ENCODE data around the gene EXOC3. TPM values are rescaled to one million over a fixed set of nuclear protein-coding genes. Genes with fewer than 3 reads are reported as not detected.
"Not testable (repeated sequence)": the region's sequence is repeated elsewhere in the genome, so short reads cannot be mapped to it uniquely, and the experiment has no call there.

EXOC3 gene
- polyA plus RNA-seq, 1 donor from 2014 or later, result 27.7 TPM

DNA sequence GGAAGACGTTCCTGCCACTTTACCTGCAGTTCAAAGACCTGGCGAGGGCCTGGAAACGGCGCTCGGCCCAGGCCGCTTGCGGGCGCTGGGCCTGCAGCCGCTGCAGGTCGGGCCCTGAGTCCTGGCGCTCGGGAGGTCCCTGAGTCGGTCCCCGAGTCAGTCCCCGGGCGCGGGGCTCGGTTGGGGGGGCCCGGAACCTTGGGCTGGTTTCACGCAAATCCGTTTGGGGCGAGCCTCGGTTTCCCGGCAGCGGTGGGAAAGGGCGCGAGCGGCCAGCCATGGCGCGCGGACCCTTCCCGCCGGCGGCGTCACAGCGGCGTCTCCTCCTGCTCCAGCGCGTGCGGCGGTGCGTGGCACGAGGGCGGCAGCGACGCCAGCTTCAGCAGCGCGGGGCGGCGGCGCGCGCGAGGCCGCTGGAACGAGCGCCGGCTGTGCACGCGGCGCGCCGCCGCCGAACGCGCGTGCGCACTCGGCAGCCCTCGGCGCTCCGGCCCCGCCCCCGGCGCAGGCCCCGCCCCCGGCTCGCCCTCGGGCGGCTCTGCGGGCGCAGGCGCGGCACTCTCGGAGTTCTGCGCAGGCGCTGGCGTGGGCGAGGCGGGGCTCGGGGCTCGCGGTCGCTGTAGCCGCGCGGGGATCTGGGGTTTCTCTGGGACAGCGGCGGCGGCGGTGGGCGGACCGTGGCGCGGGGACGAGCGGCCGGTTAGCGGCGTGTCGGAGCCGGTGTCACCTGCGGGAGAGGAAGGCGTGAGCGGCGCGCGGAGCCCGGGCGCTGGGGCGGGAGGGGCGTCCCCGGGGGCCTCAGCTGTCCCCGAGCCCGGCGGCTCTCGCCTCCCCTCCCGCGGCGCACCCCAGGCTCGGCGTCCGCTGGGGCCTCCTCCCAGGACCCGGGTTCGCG, 29.9 kb downstream of the EXOC3 start:
- no peaks in the 10 kb centered on the region for H3K79me2 ChIP-seq (replicated peaks; ENCODE audit: insufficient read depth, low read length)
- peak overlapping the region; percentile 73 for H3K4me2 ChIP-seq (ENCODE audit: low read length)
- H3K36me3 ChIP-seq (ENCODE audit: insufficient read depth, low read length), result no peaks in the 10 kb centered on the region
- H3K9ac ChIP-seq (ENCODE audit: low read length), result peak overlapping the region; percentile 76
- no peaks in the 10 kb centered on the region for H3K9me3 ChIP-seq (ENCODE audit: low read length)
- H3K4me3 ChIP-seq (ENCODE audit: low read length), result peak overlapping the region; percentile 94
- H3F3A ChIP-seq (ENCODE audit: insufficient read depth, low read length, poor library complexity, severe bottlenecking), result no peaks in the 10 kb centered on the region
- H3K27ac ChIP-seq (ENCODE audit: low read length), result peak overlapping the region; percentile 68
- no peaks in the 10 kb centered on the region for H3K27me3 ChIP-seq (ENCODE audit: insufficient read depth, low read depth, low read length)
- H2AFZ ChIP-seq (ENCODE audit: low read depth, low read length), result peak overlapping the region; percentile 45
- TF ChIP-seq EZH2 (IDR thresholded peaks at IDR 0.05; ENCODE audit: borderline replicate concordance, insufficient read depth, low read length, poor library complexity, severe bottlenecking), result no peak
- peak; percentile 45 for TF ChIP-seq SMC3 (conservative IDR thresholded peaks at IDR 0.05; ENCODE audit: poor library complexity)
- peak; percentile 12 for TF ChIP-seq EP300 (conservative IDR thresholded peaks at IDR 0.05; ENCODE audit: poor library complexity, severe bottlenecking)
- peak; percentile 78 for TF ChIP-seq POLR2AphosphoS5 (IDR thresholded peaks at IDR 0.05)
- TF ChIP-seq MXI1 (conservative IDR thresholded peaks at IDR 0.05; ENCODE audit: poor library complexity, severe bottlenecking), result peak; percentile 96
- TF ChIP-seq, protein P1, sequence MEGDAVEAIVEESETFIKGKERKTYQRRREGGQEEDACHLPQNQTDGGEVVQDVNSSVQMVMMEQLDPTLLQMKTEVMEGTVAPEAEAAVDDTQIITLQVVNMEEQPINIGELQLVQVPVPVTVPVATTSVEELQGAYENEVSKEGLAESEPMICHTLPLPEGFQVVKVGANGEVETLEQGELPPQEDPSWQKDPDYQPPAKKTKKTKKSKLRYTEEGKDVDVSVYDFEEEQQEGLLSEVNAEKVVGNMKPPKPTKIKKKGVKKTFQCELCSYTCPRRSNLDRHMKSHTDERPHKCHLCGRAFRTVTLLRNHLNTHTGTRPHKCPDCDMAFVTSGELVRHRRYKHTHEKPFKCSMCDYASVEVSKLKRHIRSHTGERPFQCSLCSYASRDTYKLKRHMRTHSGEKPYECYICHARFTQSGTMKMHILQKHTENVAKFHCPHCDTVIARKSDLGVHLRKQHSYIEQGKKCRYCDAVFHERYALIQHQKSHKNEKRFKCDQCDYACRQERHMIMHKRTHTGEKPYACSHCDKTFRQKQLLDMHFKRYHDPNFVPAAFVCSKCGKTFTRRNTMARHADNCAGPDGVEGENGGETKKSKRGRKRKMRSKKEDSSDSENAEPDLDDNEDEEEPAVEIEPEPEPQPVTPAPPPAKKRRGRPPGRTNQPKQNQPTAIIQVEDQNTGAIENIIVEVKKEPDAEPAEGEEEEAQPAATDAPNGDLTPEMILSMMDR (IDR thresholded peaks at IDR 0.05; ENCODE audit: poor library complexity, severe bottlenecking), result no peak
- TF ChIP-seq, protein P2, sequence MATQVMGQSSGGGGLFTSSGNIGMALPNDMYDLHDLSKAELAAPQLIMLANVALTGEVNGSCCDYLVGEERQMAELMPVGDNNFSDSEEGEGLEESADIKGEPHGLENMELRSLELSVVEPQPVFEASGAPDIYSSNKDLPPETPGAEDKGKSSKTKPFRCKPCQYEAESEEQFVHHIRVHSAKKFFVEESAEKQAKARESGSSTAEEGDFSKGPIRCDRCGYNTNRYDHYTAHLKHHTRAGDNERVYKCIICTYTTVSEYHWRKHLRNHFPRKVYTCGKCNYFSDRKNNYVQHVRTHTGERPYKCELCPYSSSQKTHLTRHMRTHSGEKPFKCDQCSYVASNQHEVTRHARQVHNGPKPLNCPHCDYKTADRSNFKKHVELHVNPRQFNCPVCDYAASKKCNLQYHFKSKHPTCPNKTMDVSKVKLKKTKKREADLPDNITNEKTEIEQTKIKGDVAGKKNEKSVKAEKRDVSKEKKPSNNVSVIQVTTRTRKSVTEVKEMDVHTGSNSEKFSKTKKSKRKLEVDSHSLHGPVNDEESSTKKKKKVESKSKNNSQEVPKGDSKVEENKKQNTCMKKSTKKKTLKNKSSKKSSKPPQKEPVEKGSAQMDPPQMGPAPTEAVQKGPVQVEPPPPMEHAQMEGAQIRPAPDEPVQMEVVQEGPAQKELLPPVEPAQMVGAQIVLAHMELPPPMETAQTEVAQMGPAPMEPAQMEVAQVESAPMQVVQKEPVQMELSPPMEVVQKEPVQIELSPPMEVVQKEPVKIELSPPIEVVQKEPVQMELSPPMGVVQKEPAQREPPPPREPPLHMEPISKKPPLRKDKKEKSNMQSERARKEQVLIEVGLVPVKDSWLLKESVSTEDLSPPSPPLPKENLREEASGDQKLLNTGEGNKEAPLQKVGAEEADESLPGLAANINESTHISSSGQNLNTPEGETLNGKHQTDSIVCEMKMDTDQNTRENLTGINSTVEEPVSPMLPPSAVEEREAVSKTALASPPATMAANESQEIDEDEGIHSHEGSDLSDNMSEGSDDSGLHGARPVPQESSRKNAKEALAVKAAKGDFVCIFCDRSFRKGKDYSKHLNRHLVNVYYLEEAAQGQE (IDR thresholded peaks at IDR 0.05; ENCODE audit: borderline replicate concordance), result peak; percentile 10
- peak; percentile 46 for TF ChIP-seq RAD21 (conservative IDR thresholded peaks at IDR 0.05)
- peak; percentile 29 for TF ChIP-seq TAF1 (IDR thresholded peaks at IDR 0.05; ENCODE audit: low read depth)
- no peaks in the 10 kb centered on the region for H3K9me2 ChIP-seq (ENCODE audit: insufficient read depth, low read length)
- H4K20me1 ChIP-seq (ENCODE audit: insufficient read depth), result no peaks in the 10 kb centered on the region

DNA sequence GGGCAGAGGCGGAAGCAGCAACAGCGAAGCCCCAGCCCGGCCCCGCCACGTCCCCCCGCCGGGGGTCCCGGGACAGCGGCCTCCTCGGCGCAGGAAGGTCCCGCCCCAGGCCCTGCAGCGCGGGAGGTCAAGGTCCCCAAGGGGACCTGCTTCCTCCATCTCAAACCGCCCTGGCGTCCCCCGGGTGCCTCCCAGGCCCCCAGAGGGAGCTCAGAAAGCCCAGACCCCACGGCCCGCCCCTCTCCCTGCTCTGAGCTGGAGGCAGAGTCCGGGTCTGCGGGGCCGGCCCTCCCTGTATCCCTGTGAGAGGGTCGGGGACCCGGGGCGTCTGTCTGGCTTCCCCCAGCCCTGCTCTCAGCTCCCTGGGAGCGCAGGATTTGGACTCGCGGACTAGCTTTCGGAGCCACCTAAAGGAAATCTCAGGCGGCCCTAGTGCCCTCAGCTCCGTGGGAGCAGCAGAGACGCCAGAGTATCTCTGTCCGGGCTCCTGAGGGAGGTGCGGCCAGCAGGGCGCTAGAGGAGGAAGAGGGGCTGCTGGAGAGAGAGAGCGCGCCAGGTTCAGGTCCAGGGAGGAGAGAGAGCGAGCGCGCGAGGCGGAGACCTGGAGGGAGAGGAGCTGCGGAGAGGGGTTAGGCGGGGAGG, 30.7 kb downstream of the EXOC3 start:
- H3K9ac ChIP-seq (ENCODE audit: low read length), result peak overlapping the region; percentile 74
- peak overlapping the region; percentile 68 for H3K27ac ChIP-seq (ENCODE audit: low read length)
- H2AFZ ChIP-seq (ENCODE audit: low read depth, low read length), result no peak overlapping the region

DNA sequence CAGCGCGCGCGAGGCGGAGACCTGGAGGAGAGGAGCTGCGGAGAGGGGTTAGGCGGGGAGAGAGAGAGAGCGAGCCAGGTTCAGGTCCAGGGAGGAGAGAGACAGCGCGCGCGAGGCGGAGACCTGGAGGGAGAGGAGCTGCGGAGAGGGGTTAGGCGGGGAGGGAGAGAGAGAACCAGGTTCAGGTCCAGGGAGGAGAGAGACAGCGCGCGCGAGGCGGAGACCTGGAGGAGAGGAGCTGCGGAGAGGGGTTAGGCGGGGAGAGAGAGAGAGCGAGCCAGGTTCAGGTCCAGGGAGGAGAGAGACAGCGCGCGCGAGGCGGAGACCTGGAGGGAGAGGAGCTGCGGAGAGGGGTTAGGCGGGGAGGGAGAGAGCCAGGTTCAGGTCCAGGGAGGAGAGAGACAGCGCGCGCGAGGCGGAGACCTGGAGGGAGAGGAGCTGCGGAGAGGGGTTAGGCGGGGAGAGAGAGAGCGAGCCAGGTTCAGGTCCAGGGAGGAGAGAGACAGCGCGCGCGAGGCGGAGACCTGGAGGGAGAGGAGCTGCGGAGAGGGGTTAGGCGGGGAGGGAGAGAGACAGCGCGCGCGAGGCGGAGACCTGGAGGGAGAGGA, 31.4 kb downstream of the EXOC3 start:
- Histone ChIP-seq H3K27ac (ENCODE audit: low read length) (peak overlapping the region; percentile 68), H3K4me3 (ENCODE audit: low read length) (peak overlapping the region; percentile 94), H3K9ac (ENCODE audit: low read length) (peak overlapping the region; percentile 74)
- H4K20me1 ChIP-seq (ENCODE audit: insufficient read depth); H3K27me3 ChIP-seq (ENCODE audit: insufficient read depth, low read depth, low read length); H3F3A ChIP-seq (ENCODE audit: insufficient read depth, low read length, poor library complexity, severe bottlenecking); H2AFZ ChIP-seq (ENCODE audit: low read depth, low read length); H3K36me3 ChIP-seq (ENCODE audit: insufficient read depth, low read length); H3K4me2 ChIP-seq (ENCODE audit: low read length); H3K9me2 ChIP-seq (ENCODE audit: insufficient read depth, low read length); H3K79me2 ChIP-seq (replicated peaks; ENCODE audit: insufficient read depth, low read length); H3K9me3 ChIP-seq (ENCODE audit: low read length): not testable (repeated sequence)

More for the DNA sequence above, 30.7 kb downstream of the EXOC3 start:
- Histone ChIP-seq H4K20me1 (ENCODE audit: insufficient read depth) (no peaks in the 10 kb centered on the region), H3K4me3 (ENCODE audit: low read length) (peak overlapping the region; percentile 94), H3K9me2 (ENCODE audit: insufficient read depth, low read length) (no peaks in the 10 kb centered on the region), H3K4me2 (ENCODE audit: low read length) (peak overlapping the region; percentile 76), H3K9me3 (ENCODE audit: low read length) (no peaks in the 10 kb centered on the region), H3K79me2 (replicated peaks; ENCODE audit: insufficient read depth, low read length) (no peaks in the 10 kb centered on the region), H3K27me3 (ENCODE audit: insufficient read depth, low read depth, low read length) (no peaks in the 10 kb centered on the region), H3K36me3 (ENCODE audit: insufficient read depth, low read length) (no peaks in the 10 kb centered on the region), H3F3A (ENCODE audit: insufficient read depth, low read length, poor library complexity, severe bottlenecking) (no peaks in the 10 kb centered on the region)
- TF ChIP-seq RAD21 (conservative IDR thresholded peaks at IDR 0.05) (peak; percentile 8), TAF1 (IDR thresholded peaks at IDR 0.05; ENCODE audit: low read depth) (no peak), SMC3 (conservative IDR thresholded peaks at IDR 0.05; ENCODE audit: poor library complexity) (no peak)

Measured in neural cell (in vitro differentiated cells).